T-cell (primary cell): ENCODE results near the gene BBC3. TPM values are rescaled to one million over a fixed set of nuclear protein-coding genes. Genes with fewer than 3 reads are reported as not detected.
A peak's percentile ranks its signal among the peaks of the same experiment; 100 is the strongest.

Experiments
- ATAC-seq, 4 experiments: fragments of 200-7000 bp in 3 of 4; fragments of 150-1000 bp in 1 of 4; cut with Tn5 transposase; replicated peaks in 1 of 4; 1 replicate in 3 of 4; 2 replicates in 1 of 4; pipeline ENCODE4 v1.10.0; 2021; ENCODE audit warnings: moderate library complexity in 3 of 4, mild to moderate bottlenecking in 2 of 4, moderate number of reproducible peaks in 1 of 4
- CTCF ChIA-PET, 2 donors: fragments of 300-600 bp; sonication (Branson Sonifier 250); formaldehyde crosslinking; loops; one replicate each; lab custom pipeline; 2022; ENCODE audit warnings: antibody characterized with exemption in 2 of 2; lab: Charles Lee
- POLR2A ChIA-PET, 2 donors: fragments of 300-600 bp; sonication (Branson Sonifier 250); formaldehyde crosslinking; loops; one replicate each; lab custom pipeline; 2022; ENCODE audit warnings: antibody characterized with exemption in 2 of 2; lab: Charles Lee
- DNase-seq, 35 experiments: peaks; one replicate each; pipeline versions ENCODE4 v3.0.0 to v3.0.0-alpha.2; 2013 to 2023
- H3K27ac ChIP-seq: one replicate; pipeline ENCODE4 v1.5.1; 2013; ENCODE audit warnings: low read length
- H3K27me3 ChIP-seq, 2 experiments: replicated peaks in 1 of 2; 1 replicate in 1 of 2; 2 replicates in 1 of 2; pipeline versions ENCODE4 v1.6.1 to v1.7.0; 2013; ENCODE audit warnings: low read length in 1 of 2, mixed read lengths in 1 of 2; ENCODE audit not compliant: control insufficient read depth in 2 of 2, insufficient read depth in 2 of 2; ENCODE audit errors: extremely low read depth in 1 of 2
- H3K36me3 ChIP-seq, 2 donors: 1 replicate in 1 of 2; 2 replicates in 1 of 2; pipeline versions ENCODE4 v1.6.1 to v1.7.0; 2013; ENCODE audit warnings: low read length in 1 of 2; ENCODE audit not compliant: control insufficient read depth in 2 of 2, insufficient read depth in 1 of 2; ENCODE audit errors: extremely low read depth in 1 of 2
- H3K4me1 ChIP-seq, 2 experiments: 1 replicate in 1 of 2; 2 replicates in 1 of 2; pipeline versions ENCODE4 v1.6.1 to v1.7.0; 2013; ENCODE audit warnings: low read length in 2 of 2, mixed read lengths in 1 of 2; ENCODE audit not compliant: insufficient read depth in 2 of 2, control insufficient read depth in 1 of 2; ENCODE audit errors: extremely low read depth in 1 of 2
- H3K4me3 ChIP-seq, 2 donors: 1 replicate in 1 of 2; 2 replicates in 1 of 2; pipeline versions ENCODE4 v1.5.1 to v1.7.0; 2013; ENCODE audit warnings: mild to moderate bottlenecking in 2 of 2, low read length in 1 of 2, moderate library complexity in 1 of 2; ENCODE audit not compliant: control insufficient read depth in 1 of 2; ENCODE audit errors: extremely low read depth in 1 of 2
- H3K9me3 ChIP-seq: 2 replicates; pipeline ENCODE4 v1.7.0; 2013
- H3K27ac Mint-ChIP-seq, 2 donors: one replicate each; pipeline ENCODE4 v1.8.0; 2020 to 2021; ENCODE audit warnings: mild to moderate bottlenecking in 2 of 2, mixed read lengths in 2 of 2
- H3K27me3 Mint-ChIP-seq, 2 donors: one replicate each; pipeline ENCODE4 v1.8.0; 2021 to 2022; ENCODE audit warnings: mixed read lengths in 2 of 2
- H3K36me3 Mint-ChIP-seq: one replicate; pipeline ENCODE4 v1.8.0; 2021; ENCODE audit warnings: mixed read lengths
- H3K4me1 Mint-ChIP-seq, 3 donors: one replicate each; pipeline ENCODE4 v1.8.0; 2020 to 2022; ENCODE audit warnings: mixed read lengths in 3 of 3, mild to moderate bottlenecking in 1 of 3
- H3K4me3 Mint-ChIP-seq, 3 donors: one replicate each; pipeline ENCODE4 v1.8.0; 2020 to 2022; ENCODE audit warnings: mild to moderate bottlenecking in 3 of 3, mixed read lengths in 3 of 3, moderate library complexity in 3 of 3
- H3K9me3 Mint-ChIP-seq, 3 donors: one replicate each; pipeline ENCODE4 v1.8.0; 2020 to 2022; ENCODE audit warnings: mixed read lengths in 3 of 3
- WGBS: methylation state at CpG from one replicate; pipeline ENCODE4 v1.1.5; 2013; ENCODE audit warnings: missing lambda C conversion rate; ENCODE audit not compliant: insufficient coverage; 5-methylcytosine and 5-hydroxymethylcytosine counted together
- total RNA-seq, 35 experiments: library from RNA in 6 of 35; stranded (reverse) in 6 of 35; fragments of 120-200 nt in 1 of 35; gene quantifications; one replicate each; pipeline versions ENCODE4 v1.2.1 to v1.2.4 and lab custom pipeline; 2013 to 2026

The BBC3 gene
- total RNA-seq, 5 donors from 2014 or later (not counting 1 experiment from before 2014, with no cell fraction given), result 20.0 to 48.6 (median 39.2) TPM

DNA sequence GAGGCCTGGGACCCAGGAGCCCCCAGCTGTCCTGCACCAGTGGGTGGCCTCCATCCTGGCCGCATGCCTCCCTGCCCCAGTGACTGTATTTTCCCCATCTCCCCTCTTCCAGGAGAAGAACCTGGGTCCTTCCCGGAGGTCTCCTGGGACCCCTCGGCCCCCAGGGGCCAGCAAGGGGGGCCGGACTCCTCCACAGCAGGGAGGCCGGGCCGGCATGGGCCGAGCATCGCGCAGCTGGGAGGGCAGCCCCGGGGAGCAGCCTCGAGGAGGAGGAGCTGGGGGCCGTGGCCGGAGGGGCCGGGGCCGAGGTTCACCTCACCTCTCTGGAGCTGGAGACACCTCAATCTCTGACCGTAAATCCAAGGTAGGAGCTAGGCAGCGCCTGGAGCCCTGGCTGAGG, 29.5 kb upstream of the BBC3 start:
- CTCF ChIA-PET, result no interaction called here
- Histone ChIP-seq H3K4me3 (no peak overlapping the region), H3K36me3 (peaks cover 10 to 63% of the 10 kb centered on the region in 2 donors), H3K9me3 (no peaks in the 10 kb centered on the region), H3K4me1 (peaks cover 6 to 39% of the 10 kb centered on the region in 2 experiments), H3K27me3 (no peaks in the 10 kb centered on the region), H3K27ac (no peak overlapping the region)
- H3K9me3 Mint-ChIP-seq, result no peaks in the 10 kb centered on the region
- no peak overlapping the region for H3K4me3 Mint-ChIP-seq
- no peaks in the 10 kb centered on the region for H3K27me3 Mint-ChIP-seq
- ATAC-seq, result no peak
- POLR2A ChIA-PET, result no interaction called here
- H3K36me3 Mint-ChIP-seq, result peaks cover 43% of the 10 kb centered on the region
- H3K4me1 Mint-ChIP-seq, result peaks cover 34 to 45% (median 43%) of the 10 kb centered on the region in 3 donors
- H3K27ac Mint-ChIP-seq, result no peak overlapping the region
- 98% methylated on average over 16 of the region's 17 CpGs for WGBS
- no peak for DNase-seq

DNA sequence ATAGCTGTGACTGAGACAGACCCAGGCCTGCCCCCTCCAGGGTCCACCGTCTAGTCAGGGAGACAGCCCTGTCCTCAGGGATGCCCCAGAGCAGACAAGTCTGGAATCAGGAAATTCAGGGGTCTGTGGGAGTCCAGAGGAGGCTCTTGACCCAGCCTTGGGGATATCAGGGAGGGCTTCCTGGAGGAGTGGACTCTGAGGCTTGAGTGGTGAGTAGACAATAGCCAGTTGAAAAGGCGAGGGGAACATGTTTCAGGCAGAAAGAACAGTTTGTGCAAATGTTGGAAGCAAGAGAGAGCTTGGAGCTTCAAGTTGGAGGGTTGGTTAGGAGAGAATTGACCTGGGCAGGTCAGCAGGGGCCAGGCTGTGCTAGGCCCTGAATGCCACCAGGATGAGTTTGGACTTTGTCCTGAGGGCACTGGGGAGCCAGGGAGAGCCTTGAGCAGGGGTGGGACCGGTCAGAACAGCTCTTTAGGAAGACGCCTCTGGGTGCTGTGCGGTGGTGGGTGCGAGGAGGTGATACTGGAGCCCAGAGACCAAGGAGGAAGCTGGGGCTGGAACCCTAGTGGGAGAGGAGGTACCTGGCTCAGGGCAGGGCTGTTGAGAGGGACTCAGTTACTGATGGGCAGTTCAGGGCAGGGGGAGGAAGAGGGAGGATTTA, 28.0 kb upstream of the BBC3 start:
- Mint-ChIP-seq H3K27me3 (no peaks in the 10 kb centered on the region), H3K27ac (peak overlapping the region; percentile 43 to 68), H3K36me3 (peaks cover 35% of the 10 kb centered on the region), H3K4me1 (peaks cover 34 to 45% (median 43%) of the 10 kb centered on the region in 3 donors), H3K4me3 (peak overlapping the region; percentile 69 to 91 (median 87)), H3K9me3 (no peaks in the 10 kb centered on the region)
- no peaks in the 10 kb centered on the region for H3K9me3 ChIP-seq
- ChIA-PET CTCF (interaction anchor here in 1 of 2 donors (0.5 kb wide), 1 partner anchor 140 kb away, joined by 3 read pairs; no protein-coding TSS in a partner anchor), POLR2A (no interaction called here)
- DNase-seq, result no peak
- H3K27me3 ChIP-seq, result no peaks in the 10 kb centered on the region
- H3K36me3 ChIP-seq, result peaks cover 8 to 49% of the 10 kb centered on the region in 2 donors
- H3K27ac ChIP-seq, result no peak overlapping the region
- peaks cover 6 to 40% of the 10 kb centered on the region in 2 experiments for H3K4me1 ChIP-seq
- no peak for ATAC-seq
- 98% methylated on average over 6 of the region's 6 CpGs for WGBS
- H3K4me3 ChIP-seq, result no peak overlapping the region

DNA sequence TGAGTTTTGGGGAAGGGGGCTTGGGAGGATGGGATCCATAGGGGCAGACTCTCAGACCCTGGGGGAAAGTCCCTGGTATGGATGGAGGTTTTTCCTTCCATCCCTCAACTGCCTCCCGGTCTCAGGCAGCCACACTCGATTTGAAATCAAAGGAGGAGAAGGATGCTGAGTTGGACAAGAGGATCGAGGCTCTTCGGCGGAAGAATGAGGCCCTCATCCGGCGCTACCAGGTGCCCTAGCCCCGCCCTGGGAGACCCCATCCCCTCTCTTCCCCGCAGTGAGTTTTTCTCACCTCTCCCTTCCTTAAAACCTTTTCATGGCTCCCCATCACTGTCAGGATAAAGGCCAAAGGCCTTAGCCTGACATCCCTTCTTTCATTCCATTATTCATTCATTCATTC, 27.4 kb upstream of the BBC3 start:
- no peak for ATAC-seq
- POLR2A ChIA-PET, result no interaction called here
- Mint-ChIP-seq H3K36me3 (peaks cover 35% of the 10 kb centered on the region), H3K4me3 (peak overlapping the region; percentile 84 to 91 (median 87)), H3K27ac (peak overlapping the region; percentile 43 to 68), H3K9me3 (no peaks in the 10 kb centered on the region), H3K4me1 (peaks cover 34 to 45% (median 43%) of the 10 kb centered on the region in 3 donors), H3K27me3 (no peaks in the 10 kb centered on the region)
- no peaks in the 10 kb centered on the region for H3K27me3 ChIP-seq
- H3K4me3 ChIP-seq, result no peak overlapping the region
- no peaks in the 10 kb centered on the region for H3K9me3 ChIP-seq
- CTCF ChIA-PET, result no interaction called here
- peaks cover 6 to 40% of the 10 kb centered on the region in 2 experiments for H3K4me1 ChIP-seq
- WGBS, result 100% methylated on average over 6 of the region's 9 CpGs
- H3K27ac ChIP-seq, result no peak overlapping the region
- DNase-seq, result no peak
- peaks cover 8 to 47% of the 10 kb centered on the region in 2 donors for H3K36me3 ChIP-seq

DNA sequence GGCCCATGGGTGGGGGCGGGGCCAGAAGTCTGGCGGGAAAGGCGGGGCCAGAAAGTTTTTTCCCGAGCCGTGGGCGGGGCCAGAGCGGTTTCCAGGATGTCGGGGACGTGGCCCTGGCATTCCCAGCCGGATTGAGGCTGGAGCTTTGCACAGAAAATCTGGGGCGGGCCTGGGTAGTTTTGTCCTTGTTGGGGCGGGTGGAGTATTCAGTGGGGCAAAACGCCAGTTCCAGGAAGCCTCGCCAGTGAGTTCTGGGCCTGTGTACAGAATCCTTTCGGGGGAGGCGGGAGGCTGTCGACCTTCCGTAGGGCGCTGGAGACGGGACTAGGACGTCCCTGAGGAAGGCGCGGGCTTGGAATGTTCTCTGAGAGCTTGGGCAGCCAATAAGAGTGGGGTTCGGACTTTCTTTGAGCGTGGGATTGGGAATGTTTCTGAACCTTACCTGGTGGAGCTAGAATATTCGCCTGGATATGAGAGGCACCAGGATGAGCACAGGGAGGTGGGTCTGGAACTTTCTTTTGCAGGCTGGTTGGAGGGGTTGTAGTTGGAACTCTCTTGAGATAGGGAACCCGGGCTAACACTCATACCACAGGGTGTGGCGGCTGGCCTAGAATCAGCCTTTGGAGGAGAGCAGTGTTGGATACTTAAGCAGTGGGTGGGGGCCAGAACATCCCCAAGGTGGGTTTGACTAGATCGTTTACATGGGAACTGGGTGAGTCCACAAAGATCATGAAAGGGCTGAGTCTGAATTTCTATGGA, 26.6 kb upstream of the BBC3 start:
- Mint-ChIP-seq H3K27me3 (no peaks in the 10 kb centered on the region), H3K4me3 (peak overlapping the region; percentile 84 to 91 (median 87)), H3K4me1 (peaks cover 33 to 45% (median 43%) of the 10 kb centered on the region in 3 donors), H3K27ac (peak overlapping the region; percentile 91 to 96), H3K9me3 (no peaks in the 10 kb centered on the region), H3K36me3 (peaks cover 34% of the 10 kb centered on the region)
- WGBS, result 17% methylated on average over 26 of the region's 29 CpGs
- peak overlapping the region; percentile 49 to 67 for H3K4me3 ChIP-seq
- CTCF ChIA-PET, result interaction anchor here in 1 of 2 donors (1.0 to 2.2 kb wide), 8 partner anchors 11 to 91 kb away, joined by 4 to 12 read pairs (median 6); partner anchors contain the start of genes DHX34 and INAFM1
- no peaks in the 10 kb centered on the region for H3K9me3 ChIP-seq
- POLR2A ChIA-PET, result interaction anchor here in 1 of 2 donors (0.9 kb wide), 1 partner anchor 144 kb away, joined by 3 read pairs; the partner anchor contains the start of gene ZC3H4
- no peaks in the 10 kb centered on the region for H3K27me3 ChIP-seq
- H3K27ac ChIP-seq, result peak overlapping the region; percentile 95
- H3K4me1 ChIP-seq, result peaks cover 6 to 40% of the 10 kb centered on the region in 2 experiments
- DNase-seq (no peak), ATAC-seq (no peak)
- peaks cover 6 to 41% of the 10 kb centered on the region in 2 donors for H3K36me3 ChIP-seq

DNA sequence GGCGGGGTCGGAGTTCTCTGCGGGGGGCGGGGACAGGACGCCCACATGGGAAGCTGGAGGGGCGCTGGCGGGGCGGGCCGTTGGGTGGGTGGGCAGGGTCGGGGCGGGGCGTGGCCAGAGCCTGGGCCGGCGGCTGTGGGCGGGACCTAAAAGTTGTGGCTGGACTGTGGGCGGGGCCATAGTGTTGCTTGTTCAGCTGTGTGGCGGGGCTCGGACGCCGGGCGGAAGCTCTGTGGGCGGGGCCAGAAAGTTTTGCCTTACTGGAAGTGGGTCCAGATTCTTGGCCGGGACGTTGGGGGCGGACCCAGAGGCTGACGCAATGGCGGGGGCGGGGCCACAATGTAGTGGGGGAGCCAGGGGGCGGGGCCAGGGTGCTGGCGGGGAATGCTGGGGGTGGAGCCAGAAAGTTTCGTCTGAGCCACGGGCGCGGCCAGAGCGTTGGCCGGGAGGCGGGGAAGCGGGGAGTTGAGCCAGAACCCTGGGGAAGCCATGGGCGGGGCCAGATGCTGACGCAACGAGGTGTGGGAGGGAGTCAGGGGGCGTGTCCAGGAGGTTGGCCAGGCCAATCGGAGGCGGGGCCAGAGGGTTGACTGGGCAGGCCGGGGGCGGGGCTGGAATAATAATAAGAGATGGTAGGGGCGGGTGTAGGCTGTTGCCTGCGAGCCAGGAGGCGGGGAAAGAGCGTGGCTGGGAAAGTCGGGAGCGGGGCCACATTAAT, 25.9 kb upstream of the BBC3 start:
- Mint-ChIP-seq H3K4me3 (peak overlapping the region; percentile 84 to 91 (median 87)), H3K36me3 (peaks cover 31% of the 10 kb centered on the region), H3K27ac (peak overlapping the region; percentile 91 to 96), H3K27me3 (no peaks in the 10 kb centered on the region), H3K4me1 (peaks cover 31 to 43% (median 42%) of the 10 kb centered on the region in 3 donors), H3K9me3 (no peaks in the 10 kb centered on the region)
- CTCF ChIA-PET, result interaction anchor here (0.6 to 2.2 kb wide), 12 partner anchors 9 to 99 kb away, joined by 3 to 12 read pairs (median 6); partner anchors contain the start of genes DHX34 (in 1 of the 2) and INAFM1 (in 1 of the 2)
- H3K4me1 ChIP-seq, result peaks cover 6 to 40% of the 10 kb centered on the region in 2 experiments
- WGBS, result 0% methylated on average over 41 of the region's 52 CpGs
- H3K27me3 ChIP-seq, result no peaks in the 10 kb centered on the region
- H3K36me3 ChIP-seq, result peaks cover 6 to 34% of the 10 kb centered on the region in 2 donors
- peak overlapping the region; percentile 49 to 67 for H3K4me3 ChIP-seq
- H3K9me3 ChIP-seq, result no peaks in the 10 kb centered on the region
- POLR2A ChIA-PET, result interaction anchor here (0.6 to 1.3 kb wide), 5 partner anchors 13 to 143 kb away, joined by 3 to 9 read pairs (median 6); partner anchors contain the start of genes INAFM1 (in 1 of the 2) and ZC3H4 (in 1 of the 2)
- H3K27ac ChIP-seq, result peak overlapping the region; percentile 95
- DNase-seq, result peak; percentile 85 to 99 (median 95)
- peak; percentile 74 to 86 (median 80) for ATAC-seq
